ENCODE results near the gene RUNX1.

The RUNX1 gene

GRCh38 chr21:35005077-35005476 is 44.0 kb downstream of the RUNX1 start:
- Histone ChIP-seq H3K4me1 (ENCODE audit: low read length) (no peaks in the 10 kb centered on the region), H3K9ac (ENCODE audit: low read length) (no peak overlapping the region), H3K9me3 (ENCODE audit: insufficient read depth, low read length) (no peaks in the 10 kb centered on the region), H4K20me1 (ENCODE audit: insufficient read depth, low read length) (peaks cover 61% of the 10 kb centered on the region), H2AFZ (ENCODE audit: low read depth, low read length) (no peak overlapping the region), H3K27ac (ENCODE audit: low read length) (no peak overlapping the region), H3K4me3 (ENCODE audit: low read length) (no peak overlapping the region), H3K27me3 (ENCODE audit: low read depth, low read length) (no peaks in the 10 kb centered on the region), H3K4me2 (ENCODE audit: low read length) (no peak overlapping the region), H3K36me3 (replicated peaks; ENCODE audit: low read depth, low read length) (peaks cover 2% of the 10 kb centered on the region), H3K79me2 (ENCODE audit: low read length) (peaks cover 18% of the 10 kb centered on the region)
- no peak for TF ChIP-seq CTCF (IDR thresholded peaks at IDR 0.05; ENCODE audit: low read depth, low read length)
- TF ChIP-seq EZH2phosphoT487 (IDR thresholded peaks at IDR 0.05; ENCODE audit: low read depth): no peak

GRCh38 chr21:35004314-35004713 is 44.8 kb downstream of the RUNX1 start:
- Histone ChIP-seq H3K4me1 (ENCODE audit: low read length) (no peaks in the 10 kb centered on the region), H4K20me1 (ENCODE audit: insufficient read depth, low read length) (peaks cover 63% of the 10 kb centered on the region), H3K4me3 (ENCODE audit: low read length) (no peak overlapping the region), H2AFZ (ENCODE audit: low read depth, low read length) (no peak overlapping the region), H3K27me3 (ENCODE audit: low read depth, low read length) (no peaks in the 10 kb centered on the region), H3K79me2 (ENCODE audit: low read length) (peaks cover 18% of the 10 kb centered on the region), H3K36me3 (replicated peaks; ENCODE audit: low read depth, low read length) (peaks cover 2% of the 10 kb centered on the region), H3K9me3 (ENCODE audit: insufficient read depth, low read length) (no peaks in the 10 kb centered on the region), H3K27ac (ENCODE audit: low read length) (no peak overlapping the region), H3K9ac (ENCODE audit: low read length) (no peak overlapping the region), H3K4me2 (ENCODE audit: low read length) (no peak overlapping the region)
- TF ChIP-seq EZH2phosphoT487 (IDR thresholded peaks at IDR 0.05; ENCODE audit: low read depth) (no peak), CTCF (IDR thresholded peaks at IDR 0.05; ENCODE audit: low read depth, low read length) (no peak)

- peaks cover 11% of the 10 kb centered on the region for H3K79me2 ChIP-seq (ENCODE audit: low read length)
These were observed 46.0 kb downstream of the RUNX1 start for GRCh38 chr21:35002879-35003722.

More at GRCh38 chr21:35002879-35003722, 46.0 kb downstream of the RUNX1 start:
- Histone ChIP-seq H3K36me3 (replicated peaks; ENCODE audit: low read depth, low read length) (peaks cover 2% of the 10 kb centered on the region), H3K27ac (ENCODE audit: low read length) (no peak overlapping the region), H3K27me3 (ENCODE audit: low read depth, low read length) (no peaks in the 10 kb centered on the region), H2AFZ (ENCODE audit: low read depth, low read length) (no peak overlapping the region), H3K4me3 (ENCODE audit: low read length) (no peak overlapping the region), H4K20me1 (ENCODE audit: insufficient read depth, low read length) (peaks cover 59% of the 10 kb centered on the region), H3K4me2 (ENCODE audit: low read length) (no peak overlapping the region), H3K4me1 (ENCODE audit: low read length) (no peaks in the 10 kb centered on the region), H3K9me3 (ENCODE audit: insufficient read depth, low read length) (no peaks in the 10 kb centered on the region), H3K9ac (ENCODE audit: low read length) (no peak overlapping the region)
- TF ChIP-seq EZH2phosphoT487 (IDR thresholded peaks at IDR 0.05; ENCODE audit: low read depth) (no peak), CTCF (IDR thresholded peaks at IDR 0.05; ENCODE audit: low read depth, low read length) (no peak)
